Lower leg skin (tissue), 4 donors: ENCODE measurements around the gene MTAP. TPM values are rescaled to one million over a fixed set of nuclear protein-coding genes. Genes with fewer than 3 reads are reported as not detected.

Source experiments
- DNase-seq, 2 donors: peaks; one replicate each; pipeline ENCODE4 v3.0.0-alpha.2; 2019; ENCODE audit warnings: low spot score in 2 of 2
- H3K4me3 ChIP-seq: fragments of 200-600 bp; sonication (generic); 2 replicates; pipeline ENCODE4 v1.5.1; 2017; ENCODE audit warnings: mild to moderate bottlenecking, low read depth; ENCODE audit not compliant: poor library complexity, severe bottlenecking
- CTCF ChIP-seq, 3 donors: fragments of 450-650 bp; IDR thresholded peaks; one replicate each; pipeline ENCODE4 v1.5.1; 2016; ENCODE audit warnings: antibody characterized with exemption in 3 of 3, mild to moderate bottlenecking in 3 of 3, moderate library complexity in 2 of 3
- POLR2A ChIP-seq, 2 donors: fragments of 450-650 bp; IDR thresholded peaks; one replicate each; pipeline ENCODE4 v1.6.1; 2016 to 2017; ENCODE audit warnings: antibody characterized with exemption in 2 of 2, mild to moderate bottlenecking in 1 of 2, moderate library complexity in 1 of 2
- WGBS, 2 donors: methylation state at CpG; one replicate each; pipeline ENCODE4 v1.1.5; 2018; 5-methylcytosine and 5-hydroxymethylcytosine counted together
- intact Hi-C: fragments of 100-400 bp; cut with DNase I; formaldehyde crosslinking; loops from one replicate; pipeline ENCODE4 v1.15.0; 2023; ENCODE audit warnings: low total_unique reads
- total RNA-seq, 4 donors: library from RNA; depleted of rRNA; stranded (reverse); fragments of >200 nt; gene quantifications; one replicate each; pipeline ENCODE4 v1.1.0, GENCODE V29; 2016

MTAP gene
- 10 to 100 TPM; 12.9 to 18.2 (median 14.7) TPM for total RNA-seq

- DNase-seq, result peak; percentile 89 to 97
- intact Hi-C loops, result no loop called here
- H3K4me3 ChIP-seq, result peak within 1 kb of the TSS; percentile 85
- 1% methylated on average over 13 to 48 of the region's 48 CpGs for whole genome bisulfite sequencing, 2 donors
- no peak for TF ChIP-seq CTCF (IDR thresholded peaks at IDR 0.05)
- TF ChIP-seq POLR2A (IDR thresholded peaks at IDR 0.05), result no peak
Measured at GRCh38 chr9:21802418-21803000, at the start of gene MTAP. TSS of gene MTAP (plus strand) at chr9:21802636. CDS start at chr9:21802749, 113 bp downstream.

- intact Hi-C loops, result no loop called here
- no peak for DNase-seq
- H3K4me3 ChIP-seq, result no peak overlapping the region
- no peak for TF ChIP-seq CTCF (IDR thresholded peaks at IDR 0.05)
- no peak for TF ChIP-seq POLR2A (IDR thresholded peaks at IDR 0.05)
- WGBS, 2 donors, result 95 to 97% methylated on average over 1 of the region's 1 CpG
Measured at GRCh38 chr9:21753523-21753922, 48.9 kb upstream of the MTAP start.

GRCh38 chr9:21754741-21755140 lies 47.7 kb upstream of the MTAP start:
- no peak for DNase-seq
- H3K4me3 ChIP-seq, result no peak overlapping the region
- intact Hi-C loops, result no loop called here
- TF ChIP-seq CTCF (IDR thresholded peaks at IDR 0.05) (no peak), POLR2A (IDR thresholded peaks at IDR 0.05) (no peak)
- WGBS, 2 donors, result 55 to 64% methylated on average over 2 of the region's 2 CpGs

GRCh38 chr9:21758540-21758939 lies 43.9 kb upstream of the MTAP start:
- TF ChIP-seq CTCF (IDR thresholded peaks at IDR 0.05), result no peak
- no peak for TF ChIP-seq POLR2A (IDR thresholded peaks at IDR 0.05)
- intact Hi-C loops, result no loop called here
- H3K4me3 ChIP-seq, result no peak overlapping the region
- 62 to 73% methylated on average over 1 of the region's 1 CpG for WGBS, 2 donors
- no peak for DNase-seq

- intact Hi-C loops, result no loop called here
- no peak for DNase-seq
- WGBS, 2 donors, result 75 to 76% methylated on average over 4 of the region's 4 CpGs
- TF ChIP-seq CTCF (IDR thresholded peaks at IDR 0.05) (no peak), POLR2A (IDR thresholded peaks at IDR 0.05) (no peak)
- no peak overlapping the region for H3K4me3 ChIP-seq
Measured at GRCh38 chr9:21761309-21761901, 41.0 kb upstream of the MTAP start.

GRCh38 chr9:21762064-21762463 lies 40.4 kb upstream of the MTAP start:
- H3K4me3 ChIP-seq, result no peak overlapping the region
- DNase-seq, result no peak
- 86 to 90% methylated on average over 3 of the region's 3 CpGs for WGBS, 2 donors
- TF ChIP-seq POLR2A (IDR thresholded peaks at IDR 0.05), result no peak
- TF ChIP-seq CTCF (IDR thresholded peaks at IDR 0.05), result no peak
- intact Hi-C loops, result no loop called here
